Osteocyte (in vitro differentiated cells): Measurements from ENCODE around the gene SLC22A17. TPM values are rescaled to one million over a fixed set of nuclear protein-coding genes. Genes with fewer than 3 reads are reported as not detected.

Source experiments
- DNase-seq: peaks from one replicate; pipeline ENCODE4 v3.0.0; 2021; ENCODE audit warnings: mixed read lengths; ENCODE audit not compliant: unreplicated experiment; ENCODE audit errors: extremely low spot score
- H3K27ac Mint-ChIP-seq: one replicate; pipeline ENCODE4 v1.8.0; 2021; ENCODE audit warnings: mild to moderate bottlenecking, mixed read lengths; ENCODE audit not compliant: unreplicated experiment
- H3K27me3 Mint-ChIP-seq: one replicate; pipeline ENCODE4 v1.8.0; 2021; ENCODE audit warnings: mixed read lengths; ENCODE audit not compliant: unreplicated experiment
- H3K36me3 Mint-ChIP-seq: one replicate; pipeline ENCODE4 v1.8.0; 2021; ENCODE audit warnings: mixed read lengths; ENCODE audit not compliant: unreplicated experiment
- H3K4me1 Mint-ChIP-seq: one replicate; pipeline ENCODE4 v1.8.0; 2021; ENCODE audit warnings: mixed read lengths; ENCODE audit not compliant: unreplicated experiment
- H3K4me3 Mint-ChIP-seq: one replicate; pipeline ENCODE4 v1.8.0; 2021; ENCODE audit warnings: mild to moderate bottlenecking, moderate library complexity, mixed read lengths; ENCODE audit not compliant: unreplicated experiment
- H3K9me3 Mint-ChIP-seq: one replicate; pipeline ENCODE4 v1.8.0; 2021; ENCODE audit warnings: mixed read lengths; ENCODE audit not compliant: unreplicated experiment
- total RNA-seq: library from RNA; stranded (reverse); gene quantifications from 2 replicates; pipeline ENCODE4 v1.2.1, GENCODE V29; 2021
- TF ChIP-seq, protein P1 (sequence below): fragments of 200-600 bp; sonication (generic); IDR thresholded peaks from 2 replicates; pipeline ENCODE4 v1.5.0; 2021; ENCODE audit warnings: antibody characterized with exemption, mild to moderate bottlenecking, moderate library complexity

Gene SLC22A17
- total RNA-seq, 1 donor from 2014 or later = 42.7 TPM

DNA sequence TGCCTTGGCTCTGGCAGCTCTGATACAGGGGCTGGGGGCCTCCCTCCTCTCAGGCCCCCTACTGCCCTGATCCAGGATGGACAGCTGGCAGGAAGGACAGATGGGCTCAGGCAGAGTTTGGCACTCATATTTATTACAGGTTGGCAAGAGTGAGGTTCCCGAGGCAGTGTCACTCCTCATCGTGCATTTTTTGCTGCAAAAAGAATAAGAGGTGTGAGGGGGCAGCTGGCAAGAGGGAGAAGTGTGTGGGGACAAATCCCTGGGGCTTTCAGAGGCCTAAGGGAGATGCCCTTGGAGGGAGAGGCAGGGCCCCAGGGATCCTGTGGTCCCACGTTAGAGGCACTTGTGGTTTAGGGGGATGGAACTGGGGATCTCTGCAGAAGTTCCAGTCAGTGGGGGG is 29.2 kb upstream of the SLC22A17 start:
- no peaks in the 10 kb centered on the region for H3K9me3 Mint-ChIP-seq
- no peaks in the 10 kb centered on the region for H3K36me3 Mint-ChIP-seq
- H3K4me1 Mint-ChIP-seq = peaks cover 2% of the 10 kb centered on the region
- no peak for DNase-seq
- H3K27me3 Mint-ChIP-seq = peaks cover 34% of the 10 kb centered on the region
- H3K4me3 Mint-ChIP-seq = no peak overlapping the region
- TF ChIP-seq, protein P1, sequence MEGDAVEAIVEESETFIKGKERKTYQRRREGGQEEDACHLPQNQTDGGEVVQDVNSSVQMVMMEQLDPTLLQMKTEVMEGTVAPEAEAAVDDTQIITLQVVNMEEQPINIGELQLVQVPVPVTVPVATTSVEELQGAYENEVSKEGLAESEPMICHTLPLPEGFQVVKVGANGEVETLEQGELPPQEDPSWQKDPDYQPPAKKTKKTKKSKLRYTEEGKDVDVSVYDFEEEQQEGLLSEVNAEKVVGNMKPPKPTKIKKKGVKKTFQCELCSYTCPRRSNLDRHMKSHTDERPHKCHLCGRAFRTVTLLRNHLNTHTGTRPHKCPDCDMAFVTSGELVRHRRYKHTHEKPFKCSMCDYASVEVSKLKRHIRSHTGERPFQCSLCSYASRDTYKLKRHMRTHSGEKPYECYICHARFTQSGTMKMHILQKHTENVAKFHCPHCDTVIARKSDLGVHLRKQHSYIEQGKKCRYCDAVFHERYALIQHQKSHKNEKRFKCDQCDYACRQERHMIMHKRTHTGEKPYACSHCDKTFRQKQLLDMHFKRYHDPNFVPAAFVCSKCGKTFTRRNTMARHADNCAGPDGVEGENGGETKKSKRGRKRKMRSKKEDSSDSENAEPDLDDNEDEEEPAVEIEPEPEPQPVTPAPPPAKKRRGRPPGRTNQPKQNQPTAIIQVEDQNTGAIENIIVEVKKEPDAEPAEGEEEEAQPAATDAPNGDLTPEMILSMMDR = no peak
- no peak overlapping the region for H3K27ac Mint-ChIP-seq

DNA sequence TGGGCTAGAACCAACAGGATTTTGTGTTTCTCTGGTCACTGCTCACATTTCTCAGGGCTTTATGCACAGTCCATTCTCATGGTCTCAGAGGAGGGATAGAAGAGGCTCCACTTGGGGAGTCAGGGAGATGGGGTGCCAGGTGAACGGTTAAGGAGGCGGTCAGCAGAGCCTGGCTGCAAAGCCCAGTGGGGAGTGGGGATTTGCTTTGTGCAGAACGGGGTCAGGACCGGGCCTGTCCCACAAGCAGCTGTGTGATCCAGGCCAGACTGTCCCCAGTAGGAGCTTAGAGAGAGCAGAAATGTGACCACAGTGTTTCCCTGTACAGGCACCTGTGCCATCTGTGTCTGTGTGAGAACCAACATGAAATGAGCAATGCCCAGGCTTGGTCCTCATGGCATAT is 28.3 kb upstream of the SLC22A17 start:
- no peak overlapping the region for H3K27ac Mint-ChIP-seq
- peaks cover 4% of the 10 kb centered on the region for H3K4me1 Mint-ChIP-seq
- TF ChIP-seq, protein P1 = no peak
- peaks cover 34% of the 10 kb centered on the region for H3K27me3 Mint-ChIP-seq
- H3K36me3 Mint-ChIP-seq = no peaks in the 10 kb centered on the region
- no peak overlapping the region for H3K4me3 Mint-ChIP-seq
- no peaks in the 10 kb centered on the region for H3K9me3 Mint-ChIP-seq
- no peak for DNase-seq

DNA sequence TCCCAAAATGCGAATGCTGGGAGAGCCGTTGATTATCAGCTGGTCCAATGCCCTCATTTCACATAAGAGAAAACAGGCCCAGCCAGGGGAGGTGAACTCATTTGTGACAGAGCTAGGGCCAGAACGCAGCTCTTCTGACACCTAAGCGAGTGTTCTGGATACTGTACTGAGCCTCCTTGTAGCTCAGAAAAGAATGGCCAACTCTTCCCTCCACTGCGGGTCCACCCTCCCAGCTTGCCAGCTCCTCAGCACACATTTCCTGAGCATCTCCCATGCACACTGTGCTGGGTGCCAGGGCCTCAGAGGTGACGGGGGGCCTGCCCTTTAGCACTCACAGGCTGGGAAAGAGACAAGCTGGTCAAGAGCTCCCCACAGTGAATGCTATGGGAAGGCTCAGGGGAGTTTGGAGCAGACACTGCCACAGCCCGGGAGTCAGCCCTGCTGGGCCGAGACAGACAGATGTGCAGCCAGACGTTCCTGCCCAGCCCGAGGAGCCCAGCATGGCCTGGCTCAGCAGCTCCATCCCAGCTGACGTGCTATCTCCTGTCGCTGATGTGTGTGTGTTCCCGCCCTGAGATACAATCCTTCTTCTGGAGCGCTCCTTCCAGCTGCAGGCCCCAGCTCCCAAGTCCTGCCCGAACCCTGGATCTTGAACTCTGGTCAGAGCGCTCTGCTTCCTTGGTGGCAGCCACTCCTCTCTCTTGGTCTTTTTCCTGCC is 27.7 kb upstream of the SLC22A17 start:
- Mint-ChIP-seq H3K4me1 (peaks cover 4% of the 10 kb centered on the region), H3K9me3 (no peaks in the 10 kb centered on the region), H3K36me3 (no peaks in the 10 kb centered on the region), H3K4me3 (no peak overlapping the region), H3K27me3 (peaks cover 34% of the 10 kb centered on the region), H3K27ac (no peak overlapping the region)
- TF ChIP-seq, protein P1 = peak; percentile 0
- DNase-seq = no peak

DNA sequence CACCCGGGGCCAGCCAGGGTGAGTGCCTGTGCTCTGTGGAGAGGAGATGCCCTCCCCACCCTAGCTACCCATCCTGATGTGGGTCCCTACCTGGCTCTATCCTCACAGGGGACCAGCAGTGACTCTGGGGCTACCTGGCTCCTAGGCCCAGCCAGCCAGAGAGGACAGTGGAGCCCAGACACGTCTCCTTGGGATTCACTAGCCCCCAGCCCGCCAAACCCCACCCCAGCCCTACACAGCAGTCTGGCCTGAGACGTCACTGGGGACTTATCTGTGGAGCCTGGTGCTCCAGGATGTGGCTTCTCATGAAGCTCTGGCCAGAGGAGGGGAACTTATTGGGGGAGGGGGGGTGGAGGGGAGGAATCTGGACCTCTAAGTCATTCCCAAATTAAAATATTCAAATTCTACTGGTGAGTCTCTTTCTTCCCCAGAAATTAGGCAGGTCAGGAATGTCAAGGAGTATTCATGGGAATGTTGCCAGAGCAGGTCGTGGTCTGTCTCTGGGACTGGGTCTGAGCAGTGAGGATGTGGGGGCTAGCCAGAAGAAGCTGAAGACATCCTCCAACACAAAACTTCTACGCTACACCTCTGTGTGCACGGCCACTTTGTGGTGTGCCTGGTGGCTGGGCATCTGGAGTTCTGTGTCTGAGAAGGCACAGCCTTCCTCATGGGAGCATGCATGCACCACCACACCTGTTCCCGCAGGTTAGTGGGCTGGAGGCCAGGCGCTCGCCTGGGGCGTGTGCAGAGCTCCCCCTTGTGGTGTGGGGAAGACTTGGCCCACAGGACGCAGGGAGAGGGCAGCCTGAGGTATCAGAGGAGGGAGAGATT is 26.9 kb upstream of the SLC22A17 start:
- no peaks in the 10 kb centered on the region for H3K9me3 Mint-ChIP-seq
- H3K4me3 Mint-ChIP-seq = no peak overlapping the region
- no peak overlapping the region for H3K27ac Mint-ChIP-seq
- no peak for DNase-seq
- H3K27me3 Mint-ChIP-seq = peaks cover 28% of the 10 kb centered on the region
- H3K36me3 Mint-ChIP-seq = no peaks in the 10 kb centered on the region
- H3K4me1 Mint-ChIP-seq = peaks cover 4% of the 10 kb centered on the region
- TF ChIP-seq, protein P1 = peak; percentile 91

DNA sequence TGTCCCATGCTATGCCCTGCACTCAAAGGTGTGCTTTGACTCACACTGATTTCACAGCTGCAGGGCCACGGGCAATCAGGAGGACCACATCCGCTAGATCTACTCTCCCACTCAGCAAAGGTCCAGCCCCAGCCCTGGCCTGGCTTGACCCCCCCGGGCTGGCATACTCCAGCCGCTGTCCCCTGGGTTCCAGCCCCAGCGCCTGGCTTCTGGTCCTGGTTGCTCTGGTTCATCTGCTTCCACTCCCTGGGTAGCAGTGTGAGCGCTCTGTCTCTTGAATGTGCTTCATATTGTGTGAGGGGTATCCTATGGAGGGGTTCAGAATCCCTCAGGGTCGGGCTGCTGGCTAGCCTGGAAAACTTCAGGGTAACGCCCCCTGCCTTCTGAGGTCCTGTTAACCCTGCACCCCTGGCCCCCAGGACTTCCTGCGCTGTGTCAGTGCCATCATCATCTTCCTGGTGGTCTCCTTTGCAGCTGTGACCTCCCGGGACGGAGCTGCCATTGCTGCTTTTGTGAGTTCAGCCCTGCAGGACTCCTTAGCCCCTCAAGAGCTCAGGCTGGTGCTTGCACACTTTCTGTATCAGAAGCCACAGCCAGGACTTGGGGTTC is 26.0 kb upstream of the SLC22A17 start:
- H3K36me3 Mint-ChIP-seq = no peaks in the 10 kb centered on the region
- H3K9me3 Mint-ChIP-seq = no peaks in the 10 kb centered on the region
- peaks cover 23% of the 10 kb centered on the region for H3K27me3 Mint-ChIP-seq
- DNase-seq = no peak
- no peak overlapping the region for H3K4me3 Mint-ChIP-seq
- TF ChIP-seq, protein P1 = no peak
- peaks cover 4% of the 10 kb centered on the region for H3K4me1 Mint-ChIP-seq
- no peak overlapping the region for H3K27ac Mint-ChIP-seq
